ENCODE measurements around the gene TMEM168. TPM values are rescaled to one million over a fixed set of nuclear protein-coding genes. Genes with fewer than 3 reads are reported as not detected.
A peak's percentile ranks its signal among the peaks of the same experiment; 100 is the strongest.

The TMEM168 gene
- total RNA-seq, 3 donors from 2014 or later, result 23.4 to 36.7 (median 28.2) TPM

- no peak for TF ChIP-seq CTCF (IDR thresholded peaks at IDR 0.05)
- TF ChIP-seq POLR2AphosphoS5 (IDR thresholded peaks at IDR 0.05), result no peak
- TF ChIP-seq POLR2A (IDR thresholded peaks at IDR 0.05), result no peak
- no peaks in the 10 kb centered on the region for H3K9me3 ChIP-seq
- H3K36me3 ChIP-seq, result no peaks in the 10 kb centered on the region
- no peaks in the 10 kb centered on the region for H3K27me3 ChIP-seq
- H3K4me3 ChIP-seq, result no peak overlapping the region
- H3K4me1 ChIP-seq, result peaks cover 0 to 12% of the 10 kb centered on the region in 2 donors
- intact Hi-C loops (cut with DNase I; ENCODE audit: low total_unique reads), result no loop called here
- DNase-seq (ENCODE audit: low spot score in 2 of 2), result peak; percentile 72 to 88
- H3K27ac ChIP-seq, result peak overlapping the region; percentile 39 to 59
Observed at GRCh38 chr7:112770051-112770450, 20.1 kb downstream of the TMEM168 start.

- Histone ChIP-seq H3K9me3 (no peaks in the 10 kb centered on the region), H3K36me3 (no peaks in the 10 kb centered on the region), H3K4me1 (peaks cover 0 to 7% of the 10 kb centered on the region in 2 donors), H3K4me3 (no peak overlapping the region), H3K27me3 (no peaks in the 10 kb centered on the region), H3K27ac (no peak overlapping the region)
- TF ChIP-seq POLR2A (IDR thresholded peaks at IDR 0.05) (no peak), POLR2AphosphoS5 (IDR thresholded peaks at IDR 0.05) (no peak), CTCF (IDR thresholded peaks at IDR 0.05) (no peak)
- DNase-seq (ENCODE audit: low spot score in 2 of 2), result no peak
- intact Hi-C loops (cut with DNase I; ENCODE audit: low total_unique reads), result no loop called here
Observed at GRCh38 chr7:112765105-112765504, 25.1 kb downstream of the TMEM168 start.

GRCh38 chr7:112763996-112764395, 26.2 kb downstream of the TMEM168 start:
- DNase-seq (ENCODE audit: low spot score in 2 of 2), result no peak
- no peaks in the 10 kb centered on the region for H3K36me3 ChIP-seq
- intact Hi-C loops (cut with DNase I; ENCODE audit: low total_unique reads), result no loop called here
- no peak overlapping the region for H3K4me3 ChIP-seq
- no peaks in the 10 kb centered on the region for H3K9me3 ChIP-seq
- no peak overlapping the region for H3K27ac ChIP-seq
- TF ChIP-seq CTCF (IDR thresholded peaks at IDR 0.05) (no peak), POLR2A (IDR thresholded peaks at IDR 0.05) (no peak), POLR2AphosphoS5 (IDR thresholded peaks at IDR 0.05) (no peak)
- H3K27me3 ChIP-seq, result no peaks in the 10 kb centered on the region
- no peaks in the 10 kb centered on the region for H3K4me1 ChIP-seq

- TF ChIP-seq POLR2AphosphoS5 (IDR thresholded peaks at IDR 0.05), result no peak
- no peak for TF ChIP-seq POLR2A (IDR thresholded peaks at IDR 0.05)
- TF ChIP-seq CTCF (IDR thresholded peaks at IDR 0.05), result no peak
- no peak overlapping the region for H3K4me3 ChIP-seq
- intact Hi-C loops (cut with DNase I; ENCODE audit: low total_unique reads), result no loop called here
- no peaks in the 10 kb centered on the region for H3K36me3 ChIP-seq
- no peak overlapping the region for H3K27ac ChIP-seq
- no peaks in the 10 kb centered on the region for H3K27me3 ChIP-seq
- DNase-seq (ENCODE audit: low spot score in 2 of 2), result no peak
- no peaks in the 10 kb centered on the region for H3K4me1 ChIP-seq
- H3K9me3 ChIP-seq, result no peaks in the 10 kb centered on the region
Observed at GRCh38 chr7:112763298-112763697, 26.9 kb downstream of the TMEM168 start.

GRCh38 chr7:112759905-112760304, 30.3 kb downstream of the TMEM168 start:
- intact Hi-C loops (cut with DNase I; ENCODE audit: low total_unique reads), result no loop called here
- Histone ChIP-seq H3K27ac (no peak overlapping the region), H3K36me3 (no peaks in the 10 kb centered on the region), H3K4me1 (no peaks in the 10 kb centered on the region), H3K9me3 (no peaks in the 10 kb centered on the region), H3K27me3 (no peaks in the 10 kb centered on the region), H3K4me3 (no peak overlapping the region)
- DNase-seq (ENCODE audit: low spot score in 2 of 2), result no peak
- TF ChIP-seq POLR2A (IDR thresholded peaks at IDR 0.05), result no peak
- TF ChIP-seq CTCF (IDR thresholded peaks at IDR 0.05), result no peak
- TF ChIP-seq POLR2AphosphoS5 (IDR thresholded peaks at IDR 0.05), result no peak

Measured in breast epithelium (tissue), 4 donors.